HG03097 (cell line): ENCODE measurements around the gene CNPY1.
"Not testable (repeated sequence)": the region's sequence is repeated elsewhere in the genome, so short reads cannot be mapped to it uniquely, and the experiment has no call there.

Experiments used
- ATAC-seq: cut with Tn5 transposase; IDR thresholded peaks from one replicate; pipeline ENCODE4 v1.9.1; 2021; ENCODE audit not compliant: unreplicated experiment, low FRiP score

CNPY1 gene

GRCh38 chr7:155534691-155535090, 11.7 kb downstream of the CNPY1 start:
- ATAC-seq, result no peak

GRCh38 chr7:155533827-155534690, 12.3 kb downstream of the CNPY1 start:
- ATAC-seq, result no peak

GRCh38 chr7:155533120-155533826, 13.1 kb downstream of the CNPY1 start:
- no peak for ATAC-seq

GRCh38 chr7:155532792-155533119, 13.6 kb downstream of the CNPY1 start:
- ATAC-seq, result no peak

- ATAC-seq, result no peak
These were observed 14.7 kb downstream of the CNPY1 start for GRCh38 chr7:155531681-155532080.

- no peak for ATAC-seq
These were observed 15.8 kb downstream of the CNPY1 start for GRCh38 chr7:155530601-155531000.

- ATAC-seq, result no peak
These were observed 16.5 kb downstream of the CNPY1 start for GRCh38 chr7:155529845-155530244.

- ATAC-seq, result no peak
These were observed 17.0 kb downstream of the CNPY1 start for GRCh38 chr7:155529346-155529745.

- ATAC-seq, result no peak
These were observed 18.7 kb downstream of the CNPY1 start for GRCh38 chr7:155527664-155528063.

GRCh38 chr7:155526225-155526624, 20.1 kb downstream of the CNPY1 start:
- ATAC-seq, result no peak

GRCh38 chr7:155524018-155524556, 22.3 kb downstream of the CNPY1 start:
- ATAC-seq, result no peak

- ATAC-seq, result no peak
These were observed 23.1 kb downstream of the CNPY1 start for GRCh38 chr7:155523168-155523675.

- ATAC-seq, result no peak
These were observed 24.5 kb downstream of the CNPY1 start for GRCh38 chr7:155521743-155522398.

- no peak for ATAC-seq
These were observed 25.2 kb downstream of the CNPY1 start for GRCh38 chr7:155521007-155521742.

GRCh38 chr7:155520114-155520513, 26.2 kb downstream of the CNPY1 start:
- no peak for ATAC-seq

- not testable (repeated sequence) for ATAC-seq
These were observed 27.0 kb downstream of the CNPY1 start for GRCh38 chr7:155519358-155519757.

GRCh38 chr7:155518633-155519032, 27.7 kb downstream of the CNPY1 start:
- no peak for ATAC-seq

GRCh38 chr7:155517969-155518368, 28.4 kb downstream of the CNPY1 start:
- ATAC-seq, result no peak

- ATAC-seq, result no peak
These were observed 28.9 kb downstream of the CNPY1 start for GRCh38 chr7:155517452-155517851.

- no peak for ATAC-seq
These were observed 29.9 kb downstream of the CNPY1 start for GRCh38 chr7:155516466-155516865.
